GM23248 (cell line): ENCODE results near the gene SMAD4.

Source experiments
- EZH2 ChIP-seq: fragments of 200-600 bp; sonication (generic); IDR thresholded peaks from 2 replicates; pipeline ENCODE4 v1.6.1; 2018; ENCODE audit warnings: antibody characterized with exemption, mild to moderate bottlenecking; ENCODE audit not compliant: insufficient read depth, poor library complexity, severe bottlenecking
- EZH2phosphoT487 ChIP-seq: fragments of 200-600 bp; sonication (generic); IDR thresholded peaks from 2 replicates; pipeline ENCODE4 v1.6.1; 2018; ENCODE audit warnings: antibody characterized with exemption, moderate library complexity, mild to moderate bottlenecking, low read depth; ENCODE audit not compliant: insufficient read depth

GRCh38 chr18:51074605-51075004, 44.6 kb downstream of the SMAD4 start:
- no peak for TF ChIP-seq EZH2phosphoT487
- TF ChIP-seq EZH2: no peak
